BJ (cell line): ENCODE results near the gene CDH18. TPM values are rescaled to one million over a fixed set of nuclear protein-coding genes. Genes with fewer than 3 reads are reported as not detected.

Experiments
- CTCF ChIA-PET: fragments of 350-600 bp; formaldehyde crosslinking; extraction: SDS; loops from one replicate; lab custom pipeline; 2021; ENCODE audit warnings: antibody characterized with exemption, inconsistent platforms; lab: Yijun Ruan, JAX
- POLR2A ChIA-PET: fragments of 300-600 bp; sonication (Branson Sonifier 250); formaldehyde crosslinking; extraction: SDS; loops from one replicate; lab custom pipeline; 2021; ENCODE audit warnings: antibody characterized with exemption; lab: Charles Lee
- DNase-seq: peaks from one replicate; pipeline ENCODE4 v3.0.0-alpha.2; 2011; ENCODE audit warnings: low read depth
- H3K27me3 ChIP-seq: 2 replicates; pipeline ENCODE4 v1.6.0; 2011; ENCODE audit warnings: low read length; ENCODE audit not compliant: control insufficient read depth, insufficient read depth
- H3K36me3 ChIP-seq: 2 replicates; pipeline ENCODE4 v1.5.1; 2011; ENCODE audit warnings: low read length; ENCODE audit not compliant: control insufficient read depth, insufficient read depth
- H3K4me3 ChIP-seq: 2 replicates; pipeline ENCODE4 v1.5.1; 2011; ENCODE audit warnings: low read depth, mild to moderate bottlenecking, control low read depth, low read length
- CTCF ChIP-seq: IDR thresholded peaks from 2 replicates; pipeline ENCODE4 v1.5.1; 2011; ENCODE audit warnings: low read depth, mild to moderate bottlenecking, control low read depth, inconsistent platforms, low read length, moderate library complexity; ENCODE audit not compliant: insufficient read depth
- polyA plus RNA-seq: library from polyadenylated mRNA; depleted of rRNA; stranded (reverse); fragments of >200 nt; gene quantifications from 2 replicates; pipeline ENCODE4 v1.2.3, GENCODE V29; 2011

CDH18 gene
- polyA plus RNA-seq, 1 experiment, result 0.31 TPM

GRCh38 chr5:19547640-19548039 is 440.4 kb downstream of the CDH18 start:
- Histone ChIP-seq H3K36me3 (no peaks in the 10 kb centered on the region), H3K4me3 (no peak overlapping the region), H3K27me3 (no peaks in the 10 kb centered on the region)
- ChIA-PET CTCF (no interaction called here), POLR2A (no interaction called here)
- DNase-seq, result no peak
- TF ChIP-seq CTCF, result no peak

GRCh38 chr5:19546521-19546920 is 441.5 kb downstream of the CDH18 start:
- CTCF ChIA-PET, result no interaction called here
- TF ChIP-seq CTCF, result no peak
- H3K36me3 ChIP-seq, result no peaks in the 10 kb centered on the region
- H3K4me3 ChIP-seq, result no peak overlapping the region
- no peak for DNase-seq
- H3K27me3 ChIP-seq, result no peaks in the 10 kb centered on the region
- POLR2A ChIA-PET, result no interaction called here

GRCh38 chr5:19538607-19539006 is 449.4 kb downstream of the CDH18 start:
- TF ChIP-seq CTCF, result no peak
- no peak overlapping the region for H3K4me3 ChIP-seq
- no peaks in the 10 kb centered on the region for H3K27me3 ChIP-seq
- no peak for DNase-seq
- ChIA-PET CTCF (no interaction called here), POLR2A (no interaction called here)
- no peaks in the 10 kb centered on the region for H3K36me3 ChIP-seq

- DNase-seq, result no peak
- Histone ChIP-seq H3K27me3 (no peaks in the 10 kb centered on the region), H3K36me3 (no peaks in the 10 kb centered on the region), H3K4me3 (no peak overlapping the region)
- ChIA-PET POLR2A (no interaction called here), CTCF (no interaction called here)
- no peak for TF ChIP-seq CTCF
Measured at GRCh38 chr5:19536387-19536786, 451.6 kb downstream of the CDH18 start.

GRCh38 chr5:19534751-19535150 is 453.2 kb downstream of the CDH18 start:
- H3K36me3 ChIP-seq, result no peaks in the 10 kb centered on the region
- H3K27me3 ChIP-seq, result no peaks in the 10 kb centered on the region
- no peak for TF ChIP-seq CTCF
- no peak for DNase-seq
- ChIA-PET CTCF (no interaction called here), POLR2A (no interaction called here)
- H3K4me3 ChIP-seq, result no peak overlapping the region
